Nephron progenitor cell (in vitro differentiated cells): ENCODE measurements around the gene LRRC7.

Source experiments
- DNase-seq: peaks from one replicate; pipeline ENCODE4 v3.0.0; 2021
- H3K27ac Mint-ChIP-seq: 2 replicates; pipeline ENCODE4 v1.8.0; 2021; ENCODE audit warnings: mild to moderate bottlenecking, moderate library complexity, mixed read lengths
- H3K27me3 Mint-ChIP-seq: 2 replicates; pipeline ENCODE4 v1.8.0; 2021; ENCODE audit warnings: mild to moderate bottlenecking, low read depth, mixed read lengths; ENCODE audit not compliant: poor library complexity
- H3K36me3 Mint-ChIP-seq: 2 replicates; pipeline ENCODE4 v1.8.0; 2021; ENCODE audit warnings: low read depth, mixed read lengths
- H3K4me1 Mint-ChIP-seq: 2 replicates; pipeline ENCODE4 v1.8.0; 2021; ENCODE audit warnings: mixed read lengths
- H3K4me3 Mint-ChIP-seq: 2 replicates; pipeline ENCODE4 v1.8.0; 2021; ENCODE audit warnings: mild to moderate bottlenecking, moderate library complexity, mixed read lengths
- H3K9me3 Mint-ChIP-seq: 2 replicates; pipeline ENCODE4 v1.8.0; 2021; ENCODE audit warnings: mild to moderate bottlenecking, moderate library complexity, mixed read lengths
- TF ChIP-seq, protein P1 (sequence below): fragments of 200-600 bp; sonication (generic); IDR thresholded peaks from 2 replicates; pipeline ENCODE4 v1.5.0; 2021; ENCODE audit warnings: antibody characterized with exemption

The LRRC7 gene

DNA sequence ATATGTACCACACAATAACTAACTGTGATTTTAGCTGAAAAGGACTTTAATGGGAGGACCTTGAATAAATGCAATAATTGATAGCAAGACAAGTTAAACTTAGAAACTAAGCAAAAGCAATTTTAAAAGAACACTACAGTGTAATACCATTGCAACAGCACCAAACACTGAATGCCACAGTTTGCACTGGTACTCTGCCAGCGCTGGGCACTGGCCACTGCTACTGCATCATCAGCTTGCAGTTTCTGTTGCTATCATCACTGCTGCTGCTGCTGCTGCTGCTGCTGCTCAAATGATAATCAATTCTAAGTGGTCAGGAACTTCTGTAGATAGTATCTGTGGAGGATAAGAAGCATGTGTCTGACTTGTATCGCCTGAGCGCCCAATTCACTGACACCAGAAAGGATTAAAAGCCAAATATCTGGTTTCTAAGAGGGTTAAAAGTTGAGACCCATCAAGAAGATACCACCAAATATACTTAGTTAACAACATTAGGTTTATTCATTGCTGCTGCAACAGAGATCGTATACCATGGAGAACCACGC, 330.8 kb downstream of the LRRC7 start:
- TF ChIP-seq, protein P1, sequence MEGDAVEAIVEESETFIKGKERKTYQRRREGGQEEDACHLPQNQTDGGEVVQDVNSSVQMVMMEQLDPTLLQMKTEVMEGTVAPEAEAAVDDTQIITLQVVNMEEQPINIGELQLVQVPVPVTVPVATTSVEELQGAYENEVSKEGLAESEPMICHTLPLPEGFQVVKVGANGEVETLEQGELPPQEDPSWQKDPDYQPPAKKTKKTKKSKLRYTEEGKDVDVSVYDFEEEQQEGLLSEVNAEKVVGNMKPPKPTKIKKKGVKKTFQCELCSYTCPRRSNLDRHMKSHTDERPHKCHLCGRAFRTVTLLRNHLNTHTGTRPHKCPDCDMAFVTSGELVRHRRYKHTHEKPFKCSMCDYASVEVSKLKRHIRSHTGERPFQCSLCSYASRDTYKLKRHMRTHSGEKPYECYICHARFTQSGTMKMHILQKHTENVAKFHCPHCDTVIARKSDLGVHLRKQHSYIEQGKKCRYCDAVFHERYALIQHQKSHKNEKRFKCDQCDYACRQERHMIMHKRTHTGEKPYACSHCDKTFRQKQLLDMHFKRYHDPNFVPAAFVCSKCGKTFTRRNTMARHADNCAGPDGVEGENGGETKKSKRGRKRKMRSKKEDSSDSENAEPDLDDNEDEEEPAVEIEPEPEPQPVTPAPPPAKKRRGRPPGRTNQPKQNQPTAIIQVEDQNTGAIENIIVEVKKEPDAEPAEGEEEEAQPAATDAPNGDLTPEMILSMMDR: no peak
- H3K4me3 Mint-ChIP-seq: no peak overlapping the region
- no peak for DNase-seq

DNA sequence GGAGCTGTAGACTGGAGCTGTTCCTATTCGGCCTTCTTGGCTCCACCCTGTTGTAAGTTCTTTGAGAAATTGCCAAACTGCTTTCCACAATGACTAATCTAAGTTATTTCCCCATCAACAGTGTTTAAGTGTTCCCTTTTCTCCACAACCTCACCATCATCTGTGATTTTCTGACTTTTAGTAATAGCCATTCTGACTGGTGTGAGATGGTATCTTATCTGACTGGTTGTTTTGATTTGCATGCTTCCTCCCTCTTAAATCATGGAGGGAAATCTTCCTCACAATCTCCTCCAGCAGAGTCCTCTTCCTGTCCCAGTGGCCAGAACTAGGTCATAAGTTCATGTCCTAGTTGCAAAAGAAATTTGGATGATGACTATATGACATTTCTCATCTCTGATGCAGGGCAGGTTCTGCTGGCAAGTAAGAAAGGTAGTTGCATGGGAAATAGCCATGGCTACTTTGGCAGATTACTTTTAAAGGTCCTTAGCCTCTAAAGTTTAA, 343.6 kb downstream of the LRRC7 start:
- Mint-ChIP-seq H3K4me3 (no peak overlapping the region), H3K27me3 (no peaks in the 10 kb centered on the region), H3K9me3 (peaks cover 16% of the 10 kb centered on the region), H3K27ac (no peak overlapping the region), H3K36me3 (no peaks in the 10 kb centered on the region), H3K4me1 (peaks cover 6% of the 10 kb centered on the region)
- TF ChIP-seq, protein P1: no peak
- no peak for DNase-seq

More for the DNA sequence above, 330.8 kb downstream of the LRRC7 start:
- Mint-ChIP-seq H3K27me3 (no peaks in the 10 kb centered on the region), H3K27ac (no peak overlapping the region), H3K36me3 (no peaks in the 10 kb centered on the region), H3K9me3 (no peaks in the 10 kb centered on the region), H3K4me1 (no peaks in the 10 kb centered on the region)

DNA sequence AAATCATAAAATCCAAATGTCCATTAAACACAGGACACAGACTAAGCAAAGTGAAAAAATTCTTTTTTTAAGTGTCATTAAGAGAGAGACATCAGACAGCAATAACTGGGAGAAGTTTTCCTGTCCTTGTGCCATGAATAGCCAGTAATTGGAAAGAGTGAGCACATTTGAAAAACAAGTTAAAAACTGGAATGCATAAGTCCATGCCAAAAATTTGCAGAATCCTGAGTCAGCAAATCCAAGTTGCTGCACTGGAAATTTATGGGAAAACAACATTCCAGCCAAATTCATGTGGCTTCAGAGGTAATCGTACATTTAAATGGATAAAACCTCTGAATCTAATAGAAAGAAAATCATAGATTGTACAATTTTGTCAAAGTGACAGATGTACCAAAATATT, 346.3 kb downstream of the LRRC7 start:
- no peak for DNase-seq
- Mint-ChIP-seq H3K27me3 (no peaks in the 10 kb centered on the region), H3K4me1 (peaks cover 6% of the 10 kb centered on the region), H3K4me3 (no peak overlapping the region), H3K9me3 (peaks cover 16% of the 10 kb centered on the region), H3K27ac (no peak overlapping the region), H3K36me3 (no peaks in the 10 kb centered on the region)
- TF ChIP-seq, protein P1: no peak

DNA sequence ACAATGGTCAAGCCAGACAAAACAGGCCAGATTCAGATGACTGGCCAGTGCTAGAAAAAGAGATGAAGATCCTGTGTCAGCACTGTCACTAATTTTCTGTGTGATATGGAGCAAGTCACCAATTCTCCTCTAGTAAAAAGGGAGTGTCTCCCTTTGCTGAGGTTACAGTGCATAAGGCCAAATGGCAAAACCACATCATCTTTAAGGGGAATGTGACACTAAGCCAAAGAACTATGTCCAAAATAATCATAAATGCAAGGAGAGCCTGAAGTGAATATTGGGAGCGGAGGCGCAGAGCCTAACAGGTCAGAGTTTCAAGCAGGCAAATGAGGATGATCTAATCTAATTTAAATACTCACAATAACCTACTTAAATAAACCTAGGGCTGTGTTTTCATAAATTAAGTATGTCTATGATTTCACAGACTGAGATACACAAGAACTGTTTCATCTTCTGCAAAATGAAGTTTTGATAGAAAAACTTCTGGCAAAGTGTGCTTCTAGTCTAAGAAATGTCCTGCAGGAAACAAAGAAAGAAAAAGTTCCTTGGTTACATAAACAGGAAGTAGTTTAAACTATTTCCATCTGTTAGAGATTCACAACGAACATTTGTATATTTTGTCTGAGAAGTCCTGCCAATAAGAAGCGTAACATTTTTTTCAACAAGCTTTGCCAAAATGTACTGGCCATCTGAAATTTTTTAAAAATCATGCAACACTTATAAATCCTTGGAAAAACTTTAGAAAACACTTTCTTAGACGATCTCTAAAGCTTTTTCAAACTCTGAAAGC, 347.4 kb downstream of the LRRC7 start:
- H3K4me1 Mint-ChIP-seq: peaks cover 6% of the 10 kb centered on the region
- H3K4me3 Mint-ChIP-seq: no peak overlapping the region
- TF ChIP-seq, protein P1: no peak
- H3K9me3 Mint-ChIP-seq: peaks cover 8% of the 10 kb centered on the region
- peak overlapping the region; percentile 79 for H3K27ac Mint-ChIP-seq
- H3K36me3 Mint-ChIP-seq: no peaks in the 10 kb centered on the region
- no peak for DNase-seq
- H3K27me3 Mint-ChIP-seq: no peaks in the 10 kb centered on the region

DNA sequence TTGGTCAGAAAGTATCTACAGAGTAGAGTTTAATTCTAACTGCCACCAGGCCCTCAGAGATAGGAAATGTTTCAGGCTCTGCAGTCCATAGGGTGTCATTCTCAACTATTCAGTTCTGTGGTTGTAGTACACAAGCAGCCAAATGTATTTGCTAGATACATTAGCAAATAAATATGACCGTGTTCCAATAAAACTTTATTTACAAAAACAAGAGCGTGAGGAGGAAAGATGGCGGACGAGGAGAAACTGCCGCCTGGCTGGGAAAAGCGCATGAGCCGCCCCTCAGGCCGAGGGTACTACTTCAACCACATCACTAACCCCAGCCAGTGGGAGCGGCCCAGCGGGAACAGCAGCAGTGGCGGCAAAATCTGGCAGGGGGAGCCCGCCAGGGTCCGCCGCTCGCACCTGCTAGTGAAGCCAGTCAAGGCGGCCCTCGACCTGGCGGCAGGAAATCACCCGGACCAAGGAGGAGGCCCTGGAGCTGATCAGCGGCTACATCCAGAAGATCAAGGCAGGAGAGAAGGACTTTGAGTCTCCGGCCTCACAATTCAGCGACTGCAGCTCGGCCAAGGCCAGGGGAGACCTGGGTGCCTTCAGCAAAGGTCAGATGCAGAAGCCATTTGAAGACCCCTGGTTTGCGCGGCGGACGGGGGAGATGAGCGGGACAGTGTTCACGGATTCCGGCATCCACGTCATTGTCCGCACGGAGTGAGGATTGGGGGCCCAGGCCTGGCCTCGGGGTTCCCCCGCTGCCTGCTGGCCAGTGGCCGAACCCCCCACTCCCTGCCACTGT, 351.6 kb downstream of the LRRC7 start:
- peaks cover 6% of the 10 kb centered on the region for H3K4me1 Mint-ChIP-seq
- DNase-seq: no peak
- TF ChIP-seq, protein P1: no peak
- H3K4me3 Mint-ChIP-seq: no peak overlapping the region
- no peaks in the 10 kb centered on the region for H3K27me3 Mint-ChIP-seq
- H3K27ac Mint-ChIP-seq: no peak overlapping the region
- no peaks in the 10 kb centered on the region for H3K36me3 Mint-ChIP-seq
- H3K9me3 Mint-ChIP-seq: no peaks in the 10 kb centered on the region
